Mesodermal cell (in vitro differentiated cells): ENCODE measurements around the gene LARGE1.

Experiments used
- H3K27ac ChIP-seq: 2 replicates; pipeline ENCODE4 v1.7.0; 2013; ENCODE audit warnings: mild to moderate bottlenecking, low read depth, low read length, moderate library complexity; ENCODE audit not compliant: severe bottlenecking
- H3K36me3 ChIP-seq: 2 replicates; pipeline ENCODE4 v1.7.1; 2013; ENCODE audit warnings: mild to moderate bottlenecking, low read length, moderate library complexity; ENCODE audit not compliant: control insufficient read depth, insufficient read depth
- H3K4me1 ChIP-seq: one replicate; pipeline ENCODE4 v1.7.1; 2013; ENCODE audit warnings: mild to moderate bottlenecking, low read length; ENCODE audit not compliant: insufficient read depth, control insufficient read depth, poor library complexity, severe bottlenecking
- H3K4me3 ChIP-seq: 2 replicates; pipeline ENCODE4 v1.7.0; 2013; ENCODE audit warnings: low read length, control low read depth, mild to moderate bottlenecking; ENCODE audit not compliant: insufficient read depth, poor library complexity, severe bottlenecking; ENCODE audit errors: extremely low read depth
- H3K9me3 ChIP-seq: 2 replicates; pipeline ENCODE4 v1.7.1; 2013; ENCODE audit warnings: mild to moderate bottlenecking, low read length, moderate library complexity; ENCODE audit not compliant: control insufficient read depth
- WGBS, 2 experiments: methylation state at CpG; one replicate each; pipeline ENCODE4 v1.1.5; 2013; ENCODE audit warnings: missing lambda C conversion rate in 2 of 2; ENCODE audit not compliant: insufficient coverage in 2 of 2; 5-methylcytosine and 5-hydroxymethylcytosine counted together

LARGE1 gene

GRCh38 chr22:33842421-33843094, 77.7 kb downstream of the LARGE1 start:
- 87 to 96% methylated on average over 3 to 5 of the region's 6 CpGs for WGBS, 2 experiments
- no peak overlapping the region for H3K27ac ChIP-seq
- H3K9me3 ChIP-seq: no peaks in the 10 kb centered on the region
- H3K4me3 ChIP-seq: no peak overlapping the region
- H3K4me1 ChIP-seq: peaks cover 12% of the 10 kb centered on the region
- H3K36me3 ChIP-seq: no peaks in the 10 kb centered on the region

GRCh38 chr22:33842006-33842354, 78.3 kb downstream of the LARGE1 start:
- Histone ChIP-seq H3K9me3 (no peaks in the 10 kb centered on the region), H3K27ac (no peak overlapping the region), H3K4me1 (peaks cover 12% of the 10 kb centered on the region), H3K36me3 (no peaks in the 10 kb centered on the region), H3K4me3 (no peak overlapping the region)
- 87 to 96% methylated on average over 3 to 9 of the region's 12 CpGs for WGBS, 2 experiments

GRCh38 chr22:33841281-33842005, 78.8 kb downstream of the LARGE1 start:
- 86 to 95% methylated on average over 4 of the region's 4 CpGs for WGBS, 2 experiments
- Histone ChIP-seq H3K4me3 (no peak overlapping the region), H3K9me3 (no peaks in the 10 kb centered on the region), H3K4me1 (peaks cover 12% of the 10 kb centered on the region), H3K36me3 (no peaks in the 10 kb centered on the region), H3K27ac (no peak overlapping the region)

GRCh38 chr22:33838644-33839043, 81.6 kb downstream of the LARGE1 start:
- peaks cover 6% of the 10 kb centered on the region for H3K4me1 ChIP-seq
- no peaks in the 10 kb centered on the region for H3K36me3 ChIP-seq
- WGBS, 2 experiments: 100% methylated on average over 2 of the region's 6 CpGs; no CpG with 5 or more reads in 1 of the 2 experiments
- no peak overlapping the region for H3K4me3 ChIP-seq
- no peak overlapping the region for H3K27ac ChIP-seq
- H3K9me3 ChIP-seq: no peaks in the 10 kb centered on the region

GRCh38 chr22:33837826-33838225, 82.5 kb downstream of the LARGE1 start:
- H3K4me3 ChIP-seq: no peak overlapping the region
- peaks cover 6% of the 10 kb centered on the region for H3K4me1 ChIP-seq
- no peaks in the 10 kb centered on the region for H3K9me3 ChIP-seq
- no peaks in the 10 kb centered on the region for H3K36me3 ChIP-seq
- no peak overlapping the region for H3K27ac ChIP-seq
- WGBS, 2 experiments: 93 to 100% methylated on average over 2 to 3 of the region's 4 CpGs

GRCh38 chr22:33835265-33835664, 85.0 kb downstream of the LARGE1 start:
- no peak overlapping the region for H3K27ac ChIP-seq
- H3K36me3 ChIP-seq: no peaks in the 10 kb centered on the region
- 26 to 60% methylated on average over 2 to 4 of the region's 5 CpGs for WGBS, 2 experiments
- peaks cover 7% of the 10 kb centered on the region for H3K4me1 ChIP-seq
- H3K4me3 ChIP-seq: no peak overlapping the region
- no peaks in the 10 kb centered on the region for H3K9me3 ChIP-seq

- WGBS, 2 experiments: 82 to 91% methylated on average over 6 of the region's 7 CpGs
- H3K4me3 ChIP-seq: no peak overlapping the region
- H3K27ac ChIP-seq: no peak overlapping the region
- no peaks in the 10 kb centered on the region for H3K9me3 ChIP-seq
- peaks cover 7% of the 10 kb centered on the region for H3K4me1 ChIP-seq
- H3K36me3 ChIP-seq: no peaks in the 10 kb centered on the region
Observed at GRCh38 chr22:33832558-33833151, 87.6 kb downstream of the LARGE1 start.

- Histone ChIP-seq H3K4me3 (no peak overlapping the region), H3K27ac (no peak overlapping the region), H3K9me3 (no peaks in the 10 kb centered on the region), H3K4me1 (peaks cover 7% of the 10 kb centered on the region), H3K36me3 (no peaks in the 10 kb centered on the region)
- WGBS, 2 experiments: 64 to 71% methylated on average over 5 of the region's 5 CpGs
Observed at GRCh38 chr22:33831651-33832050, 88.6 kb downstream of the LARGE1 start.

- H3K4me1 ChIP-seq: peaks cover 7% of the 10 kb centered on the region
- H3K4me3 ChIP-seq: no peak overlapping the region
- WGBS, 2 experiments: 48 to 76% methylated on average over 6 of the region's 11 CpGs
- no peaks in the 10 kb centered on the region for H3K9me3 ChIP-seq
- H3K36me3 ChIP-seq: peaks cover 2% of the 10 kb centered on the region
- H3K27ac ChIP-seq: no peak overlapping the region
Observed at GRCh38 chr22:33831207-33831606, 89.1 kb downstream of the LARGE1 start.

- peaks cover 7% of the 10 kb centered on the region for H3K4me1 ChIP-seq
- no peaks in the 10 kb centered on the region for H3K9me3 ChIP-seq
- H3K36me3 ChIP-seq: peaks cover 6% of the 10 kb centered on the region
- H3K4me3 ChIP-seq: no peak overlapping the region
- no peak overlapping the region for H3K27ac ChIP-seq
- WGBS, 2 experiments: 42 to 55% methylated on average over 4 of the region's 4 CpGs
Observed at GRCh38 chr22:33829546-33830280, 90.6 kb downstream of the LARGE1 start.
